ENCODE results near the gene RRP15.

DNA sequence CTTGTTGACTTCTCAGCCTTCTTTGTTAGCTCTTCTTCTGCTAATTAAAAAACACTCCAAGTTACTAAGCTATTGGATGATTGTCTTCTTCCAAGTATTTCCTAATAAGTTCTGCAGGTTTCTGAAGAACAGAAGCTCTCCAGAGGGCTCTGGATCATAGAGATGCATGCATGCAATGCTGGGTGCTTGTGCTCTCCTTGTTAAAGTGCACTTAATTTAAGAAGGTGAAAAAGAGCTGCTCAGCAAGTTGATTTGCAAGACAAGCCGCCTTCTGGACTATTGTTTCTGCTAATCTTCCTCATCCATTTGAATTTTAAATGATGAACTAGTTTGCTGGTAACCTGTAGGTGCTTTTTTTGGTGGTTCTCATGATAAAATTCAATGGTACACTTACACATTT lies 16.1 kb downstream of the RRP15 start:
- TF ChIP-seq, protein P1, sequence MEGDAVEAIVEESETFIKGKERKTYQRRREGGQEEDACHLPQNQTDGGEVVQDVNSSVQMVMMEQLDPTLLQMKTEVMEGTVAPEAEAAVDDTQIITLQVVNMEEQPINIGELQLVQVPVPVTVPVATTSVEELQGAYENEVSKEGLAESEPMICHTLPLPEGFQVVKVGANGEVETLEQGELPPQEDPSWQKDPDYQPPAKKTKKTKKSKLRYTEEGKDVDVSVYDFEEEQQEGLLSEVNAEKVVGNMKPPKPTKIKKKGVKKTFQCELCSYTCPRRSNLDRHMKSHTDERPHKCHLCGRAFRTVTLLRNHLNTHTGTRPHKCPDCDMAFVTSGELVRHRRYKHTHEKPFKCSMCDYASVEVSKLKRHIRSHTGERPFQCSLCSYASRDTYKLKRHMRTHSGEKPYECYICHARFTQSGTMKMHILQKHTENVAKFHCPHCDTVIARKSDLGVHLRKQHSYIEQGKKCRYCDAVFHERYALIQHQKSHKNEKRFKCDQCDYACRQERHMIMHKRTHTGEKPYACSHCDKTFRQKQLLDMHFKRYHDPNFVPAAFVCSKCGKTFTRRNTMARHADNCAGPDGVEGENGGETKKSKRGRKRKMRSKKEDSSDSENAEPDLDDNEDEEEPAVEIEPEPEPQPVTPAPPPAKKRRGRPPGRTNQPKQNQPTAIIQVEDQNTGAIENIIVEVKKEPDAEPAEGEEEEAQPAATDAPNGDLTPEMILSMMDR (conservative IDR thresholded peaks at IDR 0.05 in 1 of 2, IDR thresholded peaks at IDR 0.05 in 1 of 2; ENCODE audit: low read depth in 1 of 2, low read length in 2 of 2): no peak
- no peak for TF ChIP-seq EZH2 (IDR thresholded peaks at IDR 0.05; ENCODE audit: low read length, missing control alignments)
